AG09309 (cell line): Measurements from ENCODE around the gene SLC35C1.
A peak's percentile ranks its signal among the peaks of the same experiment; 100 is the strongest.

ENCODE experiments used
- DNase-seq: peaks from one replicate; pipeline ENCODE4 v3.0.0-alpha.2; 2010; ENCODE audit warnings: low read depth
- H3K4me3 ChIP-seq: 2 replicates; pipeline ENCODE4 v1.5.1; 2011; ENCODE audit warnings: mild to moderate bottlenecking, low read depth, low read length, moderate library complexity; ENCODE audit not compliant: control insufficient read depth
- CTCF ChIP-seq: IDR thresholded peaks from 2 replicates; pipeline ENCODE4 v1.5.1; 2011; ENCODE audit warnings: mild to moderate bottlenecking, low read depth, low read length, inconsistent platforms; ENCODE audit not compliant: insufficient read depth, control insufficient read depth; ENCODE audit errors: missing control alignments

The SLC35C1 gene

GRCh38 chr11:45765836-45766235, 39.1 kb upstream of the SLC35C1 start:
- no peak overlapping the region for H3K4me3 ChIP-seq
- no peak for TF ChIP-seq CTCF
- DNase-seq: no peak

GRCh38 chr11:45766469-45766868, 38.5 kb upstream of the SLC35C1 start:
- no peak for TF ChIP-seq CTCF
- DNase-seq: no peak

GRCh38 chr11:45768486-45768885, 36.5 kb upstream of the SLC35C1 start:
- DNase-seq: no peak
- TF ChIP-seq CTCF: no peak
- no peak overlapping the region for H3K4me3 ChIP-seq

More at GRCh38 chr11:45766469-45766868, 38.5 kb upstream of the SLC35C1 start:
- no peak overlapping the region for H3K4me3 ChIP-seq

GRCh38 chr11:45769960-45770359, 35.0 kb upstream of the SLC35C1 start:
- DNase-seq: no peak
- no peak overlapping the region for H3K4me3 ChIP-seq
- no peak for TF ChIP-seq CTCF

GRCh38 chr11:45771193-45771565, 33.8 kb upstream of the SLC35C1 start:
- peak overlapping the region; percentile 58 for H3K4me3 ChIP-seq
- DNase-seq: no peak
- peak; percentile 84 for TF ChIP-seq CTCF

- peak overlapping the region; percentile 58 for H3K4me3 ChIP-seq
- DNase-seq: no peak
- TF ChIP-seq CTCF: peak; percentile 99
Observed at GRCh38 chr11:45771566-45772448, 33.1 kb upstream of the SLC35C1 start.

- no peak for TF ChIP-seq CTCF
- no peak for DNase-seq
- H3K4me3 ChIP-seq: no peak overlapping the region
Observed at GRCh38 chr11:45772449-45772774, 32.5 kb upstream of the SLC35C1 start.
